AG09319 (cell line): ENCODE data around the gene TRABD2B.

Experiments used
- DNase-seq: peaks from one replicate; pipeline ENCODE4 v3.0.0-alpha.2; 2010; ENCODE audit warnings: low read depth; ENCODE audit errors: extremely low read depth
- TF ChIP-seq, protein P1 (sequence below): IDR thresholded peaks from 2 replicates; pipeline ENCODE4 v1.5.1; 2011; ENCODE audit warnings: low read depth, mild to moderate bottlenecking, inconsistent platforms, low read length, moderate library complexity

TRABD2B gene

DNA sequence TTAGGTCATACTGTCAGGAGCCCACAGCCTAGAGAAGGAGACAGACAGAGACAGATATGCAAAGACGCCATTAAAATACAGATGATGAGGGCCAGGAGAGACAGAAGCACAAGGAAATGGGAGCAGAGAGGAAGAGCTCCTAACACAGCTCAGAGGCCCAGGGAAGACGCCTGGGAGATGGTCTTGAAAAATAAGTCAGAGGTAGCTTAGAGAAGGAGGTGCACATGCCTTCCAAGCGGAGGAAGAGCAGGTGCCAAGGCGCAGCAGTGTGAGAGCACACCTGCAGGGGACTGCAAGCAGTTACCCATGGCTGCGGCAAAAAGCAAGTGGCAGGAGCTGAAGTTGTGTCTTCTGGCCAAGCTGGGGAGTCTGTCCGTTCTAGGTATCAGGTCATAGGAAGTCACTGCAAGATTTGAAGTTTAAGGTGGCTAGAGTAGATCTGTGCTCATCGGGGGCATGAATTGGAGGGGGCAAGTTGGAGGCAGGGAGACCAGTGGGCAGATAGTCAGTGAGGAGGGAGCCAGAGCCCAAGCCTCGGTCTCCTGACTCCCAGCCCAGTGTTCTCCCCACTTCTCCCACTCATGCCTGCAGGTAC, 1.3 kb upstream of the TRABD2B start:
- DNase-seq = no peak
- TF ChIP-seq, protein P1, sequence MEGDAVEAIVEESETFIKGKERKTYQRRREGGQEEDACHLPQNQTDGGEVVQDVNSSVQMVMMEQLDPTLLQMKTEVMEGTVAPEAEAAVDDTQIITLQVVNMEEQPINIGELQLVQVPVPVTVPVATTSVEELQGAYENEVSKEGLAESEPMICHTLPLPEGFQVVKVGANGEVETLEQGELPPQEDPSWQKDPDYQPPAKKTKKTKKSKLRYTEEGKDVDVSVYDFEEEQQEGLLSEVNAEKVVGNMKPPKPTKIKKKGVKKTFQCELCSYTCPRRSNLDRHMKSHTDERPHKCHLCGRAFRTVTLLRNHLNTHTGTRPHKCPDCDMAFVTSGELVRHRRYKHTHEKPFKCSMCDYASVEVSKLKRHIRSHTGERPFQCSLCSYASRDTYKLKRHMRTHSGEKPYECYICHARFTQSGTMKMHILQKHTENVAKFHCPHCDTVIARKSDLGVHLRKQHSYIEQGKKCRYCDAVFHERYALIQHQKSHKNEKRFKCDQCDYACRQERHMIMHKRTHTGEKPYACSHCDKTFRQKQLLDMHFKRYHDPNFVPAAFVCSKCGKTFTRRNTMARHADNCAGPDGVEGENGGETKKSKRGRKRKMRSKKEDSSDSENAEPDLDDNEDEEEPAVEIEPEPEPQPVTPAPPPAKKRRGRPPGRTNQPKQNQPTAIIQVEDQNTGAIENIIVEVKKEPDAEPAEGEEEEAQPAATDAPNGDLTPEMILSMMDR = no peak

DNA sequence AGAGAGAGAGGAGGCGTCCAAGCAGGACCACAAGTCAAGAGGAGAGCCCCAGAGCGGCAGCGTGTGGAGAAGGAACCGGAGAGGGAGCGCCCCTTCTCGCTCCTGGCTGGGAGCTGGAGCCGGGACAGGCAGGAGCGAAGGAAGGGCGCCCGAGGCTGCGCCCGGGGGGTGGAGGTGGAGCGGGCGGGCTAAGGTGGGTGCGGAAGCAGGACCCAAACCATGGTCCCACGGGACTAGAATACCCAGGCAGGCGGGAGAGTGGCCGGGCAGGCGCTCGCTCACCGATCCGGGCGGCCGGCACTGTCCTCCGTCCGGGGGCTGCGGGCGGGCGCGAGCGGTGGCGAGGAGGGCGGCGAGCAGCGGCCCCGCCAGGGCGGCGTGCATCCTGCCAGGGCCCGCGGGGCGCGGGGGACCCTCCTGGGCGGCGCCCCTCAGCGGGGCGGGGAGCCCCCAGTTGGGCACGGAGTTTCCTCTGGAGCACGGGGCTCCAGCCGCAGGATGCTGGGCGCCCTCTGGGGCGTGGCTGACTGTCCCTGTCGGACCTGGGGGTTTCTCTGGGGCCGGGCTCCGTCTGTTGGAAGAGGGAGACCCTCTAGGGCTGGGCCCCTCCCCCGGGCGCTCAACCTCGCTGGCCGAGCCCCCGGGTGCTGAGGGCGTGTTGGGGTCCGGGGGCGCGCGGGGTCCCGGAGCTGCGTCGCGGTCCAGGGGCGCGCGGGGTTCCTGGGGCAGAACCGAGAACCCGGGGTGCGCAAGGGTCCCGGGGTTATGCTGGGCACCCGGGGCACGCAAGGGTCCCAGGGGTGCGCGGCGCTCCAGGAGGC, 569 bp downstream of the TRABD2B start:
- no peak for DNase-seq
- TF ChIP-seq, protein P1 = no peak

DNA sequence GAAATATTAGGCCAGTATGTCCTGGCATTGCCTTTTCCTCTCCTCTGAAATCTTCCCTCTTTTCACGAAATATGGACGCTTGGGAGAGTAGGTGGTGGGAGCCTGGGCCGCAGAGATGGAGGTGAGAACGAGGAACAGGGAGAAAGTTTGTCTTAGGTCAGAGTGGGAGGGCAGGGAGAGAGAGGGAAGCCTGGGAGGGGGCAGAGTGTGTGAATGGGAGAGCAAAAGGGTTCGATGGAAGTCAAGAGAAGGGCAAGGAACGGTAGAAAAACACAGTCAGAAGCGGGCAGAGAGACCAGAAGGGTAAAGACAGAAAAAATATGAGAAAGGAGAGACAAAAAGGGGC, 1.2 kb downstream of the TRABD2B start:
- TF ChIP-seq, protein P1 = no peak
- DNase-seq = no peak

DNA sequence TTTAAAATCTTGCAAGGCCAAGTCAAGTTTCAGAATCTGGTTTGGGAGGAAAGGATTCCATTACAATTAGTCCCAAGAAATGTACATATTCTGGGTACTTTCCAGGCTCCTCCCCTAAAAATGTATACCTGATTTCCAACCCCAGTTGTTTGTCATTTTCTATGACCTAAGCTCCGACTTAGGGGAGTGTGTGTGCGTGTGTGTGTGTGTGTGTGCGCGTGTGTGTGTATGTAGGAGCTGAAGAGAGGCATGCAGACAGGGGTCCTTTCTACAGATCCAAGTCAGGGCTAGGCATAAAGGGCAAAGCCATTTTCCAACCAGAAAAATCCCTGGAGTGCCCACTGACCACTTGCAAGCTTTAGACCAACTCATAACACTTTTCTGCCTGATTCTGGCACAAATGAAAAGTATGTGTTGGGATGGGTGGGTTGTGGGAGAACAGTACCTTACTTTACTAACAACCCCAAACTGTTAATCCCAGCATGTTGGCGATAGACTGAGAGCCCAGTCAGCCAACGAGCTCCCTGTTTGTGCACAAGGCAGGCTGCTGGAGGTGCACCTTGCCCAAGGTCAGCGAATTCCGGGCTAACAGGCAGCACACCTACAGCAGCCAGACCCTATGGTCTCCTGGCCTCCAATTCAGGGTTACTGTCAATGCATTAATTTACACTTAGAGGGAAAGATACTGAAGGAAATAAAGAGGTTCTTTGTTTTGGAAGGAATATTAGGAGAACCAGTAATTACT, 1.7 kb downstream of the TRABD2B start:
- TF ChIP-seq, protein P1 = no peak
- DNase-seq = no peak

DNA sequence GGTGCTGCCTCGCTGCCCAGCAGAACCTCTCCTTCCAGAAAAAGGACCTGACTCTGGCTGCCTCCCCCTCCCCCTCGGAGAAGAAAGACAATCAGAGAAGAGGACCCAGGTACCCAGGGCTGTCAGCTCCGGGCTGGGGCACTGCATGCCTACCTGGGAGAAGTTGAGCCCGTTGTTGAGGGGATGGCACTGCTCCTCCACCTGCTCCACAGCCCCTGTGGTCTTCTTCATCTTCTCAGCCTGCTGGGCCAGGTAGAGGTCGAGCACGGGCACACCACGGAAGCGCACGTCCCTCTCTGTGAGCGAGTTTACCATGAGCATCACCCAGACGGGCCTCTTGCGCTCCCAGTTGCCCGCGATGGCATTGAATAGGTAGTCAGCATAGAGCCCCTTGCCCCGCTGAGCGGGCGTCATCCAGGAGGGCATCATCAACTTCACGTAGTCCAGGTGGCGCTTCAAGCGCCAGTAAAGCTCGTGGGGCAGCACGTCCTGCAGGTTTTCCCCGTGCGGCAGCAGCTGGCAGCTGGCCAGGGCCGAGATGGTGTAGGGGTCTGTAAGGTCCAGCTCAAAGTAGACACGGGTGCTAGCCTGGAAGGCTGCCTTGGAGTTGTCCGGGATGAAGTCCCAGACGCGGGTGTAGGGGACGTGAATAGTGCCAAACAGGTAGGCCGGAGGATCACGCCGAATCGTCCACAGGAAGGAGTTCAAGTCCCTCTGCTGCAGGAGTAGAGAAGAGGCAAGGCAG, 3.1 kb downstream of the TRABD2B start:
- TF ChIP-seq, protein P1 = no peak
- no peak for DNase-seq

DNA sequence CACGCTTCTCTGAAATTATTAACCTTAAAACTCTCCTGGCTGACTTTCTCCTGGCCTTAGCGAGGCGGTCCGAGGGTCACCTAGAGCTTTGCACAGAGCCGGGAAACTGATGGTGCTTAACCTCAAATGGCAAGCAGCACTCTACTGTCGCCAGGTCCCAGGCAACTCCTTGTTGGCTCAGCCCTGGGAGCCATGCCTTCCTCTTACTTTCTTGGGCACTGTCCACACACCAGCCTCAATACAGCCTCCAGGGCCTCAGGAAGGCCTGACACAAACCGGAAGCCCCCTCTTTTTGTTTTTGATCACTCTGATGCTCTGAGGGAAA, 3.8 kb downstream of the TRABD2B start:
- no peak for DNase-seq
- TF ChIP-seq, protein P1 = no peak
